ENCODE measurements around the gene PGLYRP2. TPM values are rescaled to one million over a fixed set of nuclear protein-coding genes. Genes with fewer than 3 reads are reported as not detected.
A peak's percentile ranks its signal among the peaks of the same experiment; 100 is the strongest.

PGLYRP2 gene
- total and polyA plus RNA-seq, 5 donors = not detected

DNA sequence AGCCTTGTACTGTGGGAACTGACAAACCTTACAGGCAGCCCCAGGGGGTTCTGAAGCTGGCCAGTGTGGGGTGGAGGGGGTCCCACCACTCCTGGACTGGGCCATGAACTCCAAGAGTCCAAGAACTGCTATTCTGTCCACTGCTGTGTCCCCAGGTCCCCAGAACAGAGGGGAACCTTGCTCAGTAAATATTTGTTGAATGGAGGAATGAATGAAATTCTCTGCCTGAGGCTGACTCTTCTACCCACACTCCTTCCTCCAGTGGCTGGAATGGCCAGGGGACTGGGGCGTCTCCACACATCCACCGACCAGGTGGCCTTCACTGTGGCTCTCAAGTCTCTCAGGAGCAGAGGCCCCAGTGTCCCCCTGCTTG, 41.2 kb downstream of the PGLYRP2 start:
- H3K4me1 ChIP-seq (ENCODE audit: control insufficient read depth, insufficient read depth, low read length) = no peaks in the 10 kb centered on the region
- no peak overlapping the region for H3K27ac ChIP-seq (ENCODE audit: low read length)
- intact Hi-C loops (cut with DNase I) = no loop called here
- WGBS = 88% methylated on average over 2 of the region's 2 CpGs
- peak in 1 of 3 donors; percentile 9 for DNase-seq
- no peaks in the 10 kb centered on the region for H3K27me3 ChIP-seq (ENCODE audit: control insufficient read depth, insufficient read depth)
- no peak for ATAC-seq
- H3K9me3 ChIP-seq (ENCODE audit: control insufficient read depth, low read length) = no peaks in the 10 kb centered on the region
- no peak overlapping the region for H3K4me3 ChIP-seq (ENCODE audit: low read length)

DNA sequence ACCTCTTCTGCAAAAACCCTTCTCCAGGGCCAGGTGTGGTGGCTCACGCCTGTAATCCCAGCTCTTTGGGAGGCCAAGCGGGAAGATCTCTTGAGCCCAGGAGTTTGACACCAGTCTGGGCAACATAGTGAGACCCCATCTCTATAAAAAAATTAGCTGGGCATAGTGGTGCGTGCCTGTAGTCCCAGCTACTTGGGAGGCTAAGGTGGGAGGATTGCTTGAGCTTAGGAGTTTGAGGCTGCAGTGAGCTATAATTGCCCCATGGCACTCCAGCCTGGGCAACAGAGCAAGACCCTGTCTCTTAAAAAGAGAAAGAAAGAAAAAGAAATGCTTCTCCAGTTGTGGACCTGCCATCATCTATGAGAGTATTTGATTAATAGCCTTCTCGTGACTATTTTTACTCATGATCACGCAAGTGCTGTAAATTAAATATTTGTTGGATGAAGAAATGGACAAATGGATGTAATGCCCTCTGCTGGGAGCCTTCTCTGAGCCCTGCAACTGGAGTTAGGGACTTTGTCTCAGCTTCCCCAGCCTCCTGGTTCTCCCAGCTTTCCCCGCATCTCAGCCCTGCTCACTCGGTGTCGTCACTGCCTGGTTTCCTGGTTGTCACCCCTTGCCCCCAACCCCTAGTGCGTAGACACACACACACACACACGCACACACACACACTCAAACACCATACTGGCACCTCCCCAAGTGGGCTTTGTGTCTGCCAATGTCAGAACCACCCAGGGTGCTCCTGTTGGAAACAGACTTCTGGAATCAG, 41.8 kb downstream of the PGLYRP2 start:
- no peak for ATAC-seq

DNA sequence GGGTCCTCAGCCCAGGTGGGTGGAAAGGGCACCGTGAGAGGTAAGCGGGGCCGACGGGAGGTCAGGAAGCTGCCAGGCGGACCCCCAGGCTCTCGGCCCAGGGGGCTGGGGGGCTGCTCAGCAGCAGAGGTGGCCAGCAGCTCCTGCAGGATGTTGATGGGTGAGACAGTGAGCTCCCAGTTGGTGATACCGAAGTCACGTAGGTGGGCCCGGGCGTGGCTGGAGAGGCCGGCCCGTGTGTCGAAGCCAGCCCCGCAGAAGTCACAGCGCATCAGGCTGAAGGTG, 42.5 kb downstream of the PGLYRP2 start:
- H3K27me3 ChIP-seq (ENCODE audit: control insufficient read depth, insufficient read depth) = no peaks in the 10 kb centered on the region
- no peaks in the 10 kb centered on the region for H3K9me3 ChIP-seq (ENCODE audit: control insufficient read depth, low read length)
- no peak overlapping the region for H3K4me3 ChIP-seq (ENCODE audit: low read length)
- H3K4me1 ChIP-seq (ENCODE audit: control insufficient read depth, insufficient read depth, low read length) = no peaks in the 10 kb centered on the region
- DNase-seq (peak in 2 of 3 donors; percentile 33 to 50), ATAC-seq (no peak)
- WGBS = 87% methylated on average over 15 of the region's 15 CpGs
- intact Hi-C loops (cut with DNase I) = no loop called here
- H3K27ac ChIP-seq (ENCODE audit: low read length) = no peak overlapping the region

More for the DNA sequence above, 41.8 kb downstream of the PGLYRP2 start:
- no peaks in the 10 kb centered on the region for H3K4me1 ChIP-seq (ENCODE audit: control insufficient read depth, insufficient read depth, low read length)
- H3K9me3 ChIP-seq (ENCODE audit: control insufficient read depth, low read length) = no peaks in the 10 kb centered on the region
- no peak overlapping the region for H3K27ac ChIP-seq (ENCODE audit: low read length)
- no peaks in the 10 kb centered on the region for H3K27me3 ChIP-seq (ENCODE audit: control insufficient read depth, insufficient read depth)
- intact Hi-C loops (cut with DNase I) = no loop called here
- no peak for DNase-seq
- no peak overlapping the region for H3K4me3 ChIP-seq (ENCODE audit: low read length)
- WGBS = 74% methylated on average over 10 of the region's 10 CpGs

DNA sequence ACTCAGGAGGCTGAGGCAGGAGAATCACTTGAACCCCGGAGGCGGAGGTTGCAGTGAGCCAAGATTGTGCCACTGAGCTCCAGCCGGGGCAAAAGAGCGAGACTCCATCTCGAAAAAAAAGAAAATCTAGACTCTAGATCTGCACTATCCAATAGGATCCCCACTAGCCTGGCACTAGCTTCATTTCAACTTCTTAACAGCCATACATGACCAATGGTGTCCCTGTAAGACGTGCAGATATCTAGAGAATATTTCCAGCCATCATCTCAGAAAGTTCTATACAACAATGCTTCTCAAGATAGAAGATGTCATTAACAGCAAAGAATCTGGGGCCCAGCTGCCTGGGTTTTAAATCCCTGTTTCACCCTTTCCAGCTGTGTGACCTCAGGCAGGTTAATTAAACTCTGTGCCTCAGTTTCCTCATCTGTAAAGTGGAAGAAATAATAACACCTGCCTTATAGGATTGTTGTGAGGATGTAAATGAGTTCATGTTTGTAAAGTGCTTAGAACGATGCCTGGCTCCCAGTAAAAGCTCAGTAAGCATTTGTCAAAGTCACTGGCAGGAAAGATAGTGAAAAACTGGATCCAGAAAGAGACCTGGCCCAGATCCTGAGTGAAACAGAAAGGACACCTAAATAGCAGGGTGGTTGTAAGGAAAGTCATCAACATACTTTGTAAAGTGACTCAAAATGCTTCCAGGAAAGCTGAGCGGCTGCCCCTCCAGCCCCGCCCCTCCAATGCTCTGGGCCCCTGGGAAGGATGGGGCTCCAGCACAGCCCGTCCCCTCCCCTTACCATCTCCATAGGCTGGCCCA, 43.1 kb downstream of the PGLYRP2 start:
- Histone ChIP-seq H3K9me3 (ENCODE audit: control insufficient read depth, low read length) (no peaks in the 10 kb centered on the region), H3K27ac (ENCODE audit: low read length) (no peak overlapping the region), H3K4me1 (ENCODE audit: control insufficient read depth, insufficient read depth, low read length) (peaks cover 5% of the 10 kb centered on the region), H3K27me3 (ENCODE audit: control insufficient read depth, insufficient read depth) (no peaks in the 10 kb centered on the region), H3K4me3 (ENCODE audit: low read length) (no peak overlapping the region)
- intact Hi-C loops (cut with DNase I) = no loop called here
- DNase-seq (no peak), ATAC-seq (no peak)
- WGBS = 86% methylated on average over 10 of the region's 10 CpGs

DNA sequence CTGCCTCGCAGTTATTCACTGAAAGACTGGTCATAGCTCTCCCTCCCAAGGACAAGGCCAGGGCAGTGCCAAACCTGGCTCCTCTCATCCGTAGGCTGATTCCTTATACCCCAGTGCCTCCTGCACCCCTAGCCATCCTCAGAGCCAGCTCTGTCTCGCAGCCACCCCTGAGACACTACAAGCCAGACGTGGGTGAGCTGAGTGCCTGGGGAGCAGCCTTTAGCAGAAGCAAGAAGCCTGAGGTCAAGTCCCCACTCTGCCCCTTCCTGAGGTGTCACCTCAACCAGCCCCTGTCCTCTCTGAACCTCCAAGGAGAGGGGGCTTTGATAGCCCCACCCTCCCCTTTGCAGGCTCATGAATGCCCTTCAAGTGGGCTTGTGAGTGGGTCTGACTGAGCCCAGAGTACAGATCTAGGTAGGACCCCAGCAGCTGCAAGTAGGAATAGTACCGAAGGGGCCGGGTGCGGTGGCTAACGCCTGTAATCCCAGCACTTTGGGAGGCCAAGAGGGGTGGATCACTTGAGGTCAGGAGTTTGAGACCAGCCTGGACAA, 45.7 kb downstream of the PGLYRP2 start:
- peak overlapping the region; percentile 69 for H3K27ac ChIP-seq (ENCODE audit: low read length)
- WGBS = 63% methylated on average over 8 of the region's 8 CpGs
- H3K27me3 ChIP-seq (ENCODE audit: control insufficient read depth, insufficient read depth) = no peaks in the 10 kb centered on the region
- peaks cover 11% of the 10 kb centered on the region for H3K4me1 ChIP-seq (ENCODE audit: control insufficient read depth, insufficient read depth, low read length)
- intact Hi-C loops (cut with DNase I) = no loop called here
- peak overlapping the region; percentile 95 for H3K4me3 ChIP-seq (ENCODE audit: low read length)
- ATAC-seq (peak in 1 of 2 donors; percentile 2), DNase-seq (peak in 1 of 3 donors; percentile 36)
- no peaks in the 10 kb centered on the region for H3K9me3 ChIP-seq (ENCODE audit: control insufficient read depth, low read length)

DNA sequence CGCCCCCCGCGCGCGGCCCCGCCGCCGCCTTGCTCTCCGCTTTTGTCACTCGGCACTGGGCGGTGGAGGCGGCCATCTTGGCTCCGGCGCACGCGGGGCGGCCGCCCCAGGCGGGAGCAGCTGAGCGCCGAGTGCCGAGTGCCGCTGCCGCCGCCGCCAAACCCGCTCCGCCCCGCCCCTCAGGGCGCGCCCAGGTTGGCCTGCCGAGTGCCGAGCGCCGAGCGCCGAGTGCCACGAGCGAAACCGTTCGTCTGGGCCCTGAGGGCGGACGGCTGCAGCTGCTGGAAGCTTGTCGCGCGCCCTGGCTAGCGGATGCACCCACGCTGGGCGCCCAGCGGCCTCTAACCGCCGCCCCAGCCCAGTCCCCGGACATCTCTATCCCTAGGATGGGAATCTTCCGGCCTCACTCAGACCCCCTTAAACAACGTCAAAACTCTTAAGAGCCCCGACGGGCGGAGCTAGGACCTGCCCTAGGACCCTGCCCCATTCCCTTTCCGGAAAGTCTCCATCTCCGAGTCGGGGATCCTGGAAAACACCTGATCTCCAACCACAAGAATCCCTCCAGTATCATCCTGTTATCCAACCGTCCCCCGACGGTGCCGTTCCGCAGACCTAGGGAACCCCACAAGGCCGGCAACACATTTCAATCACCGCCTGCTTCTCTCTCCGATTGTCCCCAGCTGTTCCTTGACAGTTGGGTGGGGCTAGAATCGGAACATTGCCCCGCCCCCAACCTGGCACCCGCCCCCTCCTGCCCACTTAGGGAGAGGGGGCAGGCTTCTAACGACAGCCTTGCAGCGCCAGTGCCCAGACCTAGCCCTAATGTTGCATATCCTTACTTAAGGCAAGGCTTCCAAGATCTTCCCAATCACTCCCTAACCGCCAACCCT, 46.4 kb downstream of the PGLYRP2 start:
- intact Hi-C loops (cut with DNase I) = no loop called here
- peak; percentile 88 to 91 for ATAC-seq
- Histone ChIP-seq H3K27ac (ENCODE audit: low read length) (peak overlapping the region; percentile 98), H3K27me3 (ENCODE audit: control insufficient read depth, insufficient read depth) (no peaks in the 10 kb centered on the region), H3K4me3 (ENCODE audit: low read length) (peak overlapping the region; percentile 95), H3K4me1 (ENCODE audit: control insufficient read depth, insufficient read depth, low read length) (peaks cover 11% of the 10 kb centered on the region), H3K9me3 (ENCODE audit: control insufficient read depth, low read length) (no peaks in the 10 kb centered on the region)
- under 1% methylated on average over 73 of the region's 75 CpGs for WGBS
- peak; percentile 94 to 98 (median 97) for DNase-seq

DNA sequence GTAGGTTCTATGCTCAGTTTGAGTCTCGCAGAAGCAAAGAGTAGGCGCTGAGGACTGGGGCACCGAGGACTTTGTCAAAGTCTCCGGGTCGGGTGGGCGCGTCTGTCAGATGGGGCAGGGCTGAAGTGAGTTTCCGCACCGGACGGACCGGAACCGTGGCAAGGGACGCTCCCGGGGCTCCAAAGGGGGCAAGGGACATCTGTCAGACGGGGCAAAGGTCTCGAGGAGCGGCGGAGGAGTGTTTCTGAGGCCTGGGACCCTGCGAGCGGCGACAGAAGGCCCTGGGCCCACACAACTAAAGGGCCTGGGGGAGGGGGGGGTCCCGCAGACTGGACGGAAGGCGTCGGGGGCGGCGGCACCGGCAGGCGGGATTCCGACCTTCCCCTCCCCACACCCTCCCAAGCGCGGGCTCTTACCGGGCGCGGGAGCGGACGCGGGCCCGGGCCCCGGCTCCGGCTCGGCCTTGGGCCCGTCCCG, 47.2 kb downstream of the PGLYRP2 start:
- H3K4me1 ChIP-seq (ENCODE audit: control insufficient read depth, insufficient read depth, low read length) = peaks cover 11% of the 10 kb centered on the region
- no peaks in the 10 kb centered on the region for H3K9me3 ChIP-seq (ENCODE audit: control insufficient read depth, low read length)
- H3K27me3 ChIP-seq (ENCODE audit: control insufficient read depth, insufficient read depth) = no peaks in the 10 kb centered on the region
- H3K27ac ChIP-seq (ENCODE audit: low read length) = no peak overlapping the region
- intact Hi-C loops (cut with DNase I) = no loop called here
- H3K4me3 ChIP-seq (ENCODE audit: low read length) = peak overlapping the region; percentile 95
- ATAC-seq = no peak
- under 1% methylated on average over 44 of the region's 44 CpGs for WGBS
- peak in 2 of 3 donors; percentile 58 to 65 for DNase-seq

DNA sequence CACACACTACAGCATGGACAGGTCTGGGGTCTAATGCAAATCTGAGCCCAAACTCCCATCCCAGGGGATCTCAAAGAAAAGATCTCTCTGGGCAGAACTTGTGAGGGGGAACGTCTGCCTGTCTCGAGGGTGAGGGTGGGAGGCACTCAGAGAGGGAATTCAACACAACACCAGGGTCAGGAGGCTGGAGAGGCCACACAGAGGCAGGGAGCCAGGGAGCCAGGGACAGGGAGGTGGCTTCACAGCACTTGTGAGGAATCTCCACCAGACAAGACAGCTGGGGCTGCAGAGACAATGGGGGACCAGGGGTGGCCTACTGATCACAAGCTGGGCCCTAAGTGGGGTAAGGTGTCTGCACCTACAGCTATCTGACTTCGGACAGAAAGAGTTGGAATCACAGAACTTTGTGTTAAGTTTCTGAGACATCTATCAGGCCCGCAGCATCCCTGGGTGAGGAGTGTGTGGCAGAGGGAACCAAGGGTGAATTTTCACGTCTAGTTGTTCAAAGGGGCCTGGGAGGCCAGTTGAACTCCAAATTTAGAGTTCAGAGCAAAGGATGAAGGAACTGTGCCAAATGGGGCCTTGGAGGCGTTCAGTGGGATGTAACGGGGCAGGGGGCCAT, 47.8 kb downstream of the PGLYRP2 start:
- DNase-seq (peak in 2 of 3 donors; percentile 34 to 38), ATAC-seq (no peak)
- peaks cover 11% of the 10 kb centered on the region for H3K4me1 ChIP-seq (ENCODE audit: control insufficient read depth, insufficient read depth, low read length)
- intact Hi-C loops (cut with DNase I) = no loop called here
- no peaks in the 10 kb centered on the region for H3K9me3 ChIP-seq (ENCODE audit: control insufficient read depth, low read length)
- H3K27ac ChIP-seq (ENCODE audit: low read length) = no peak overlapping the region
- no peaks in the 10 kb centered on the region for H3K27me3 ChIP-seq (ENCODE audit: control insufficient read depth, insufficient read depth)
- 15% methylated on average over 7 of the region's 7 CpGs for WGBS
- peak overlapping the region; percentile 95 for H3K4me3 ChIP-seq (ENCODE audit: low read length)

DNA sequence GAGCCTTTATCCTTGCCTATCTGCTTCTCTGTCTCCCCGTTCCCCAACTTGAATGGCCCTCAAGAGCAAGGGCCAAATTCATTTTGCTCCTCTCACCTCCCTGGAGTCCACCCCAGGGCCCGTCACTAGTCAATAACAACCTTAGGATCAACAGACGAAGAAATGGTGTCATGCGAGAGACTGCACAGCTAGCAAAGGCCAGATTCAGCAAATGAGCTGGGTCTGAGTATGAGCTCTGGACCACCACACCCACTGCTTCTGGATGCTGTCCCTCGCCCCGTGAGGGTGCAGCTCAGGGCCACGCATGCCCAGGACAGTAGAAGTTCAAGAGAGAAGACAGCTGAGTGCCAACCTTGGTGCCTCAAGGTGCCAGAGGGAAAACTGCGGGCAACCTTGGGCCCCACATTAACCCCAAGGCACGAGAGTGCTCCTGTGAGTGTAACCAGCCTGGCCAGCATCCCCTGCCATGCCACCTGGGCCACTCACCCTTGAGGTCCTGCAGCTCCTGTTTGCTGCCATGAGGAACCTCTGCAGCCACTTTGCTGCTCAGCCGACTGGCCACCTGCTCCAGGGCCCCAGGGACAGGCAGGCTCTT, 48.7 kb downstream of the PGLYRP2 start:
- DNase-seq = peak in 1 of 3 donors; percentile 38
- 79% methylated on average over 10 of the region's 10 CpGs for WGBS
- Histone ChIP-seq H3K4me1 (ENCODE audit: control insufficient read depth, insufficient read depth, low read length) (peaks cover 11% of the 10 kb centered on the region), H3K27me3 (ENCODE audit: control insufficient read depth, insufficient read depth) (no peaks in the 10 kb centered on the region), H3K4me3 (ENCODE audit: low read length) (no peak overlapping the region), H3K9me3 (ENCODE audit: control insufficient read depth, low read length) (no peaks in the 10 kb centered on the region), H3K27ac (ENCODE audit: low read length) (no peak overlapping the region)
- no peak for ATAC-seq
- intact Hi-C loops (cut with DNase I) = no loop called here

Measured in right cardiac atrium (tissue), 5 donors.